HG03139 (cell line): ENCODE measurements around the gene LMTK2.
"Not testable (repeated sequence)": the region's sequence is repeated elsewhere in the genome, so short reads cannot be mapped to it uniquely, and the experiment has no call there.

Source experiments
- ATAC-seq: cut with Tn5 transposase; IDR thresholded peaks from one replicate; pipeline ENCODE4 v1.9.1; 2021; ENCODE audit not compliant: unreplicated experiment

LMTK2 gene

DNA sequence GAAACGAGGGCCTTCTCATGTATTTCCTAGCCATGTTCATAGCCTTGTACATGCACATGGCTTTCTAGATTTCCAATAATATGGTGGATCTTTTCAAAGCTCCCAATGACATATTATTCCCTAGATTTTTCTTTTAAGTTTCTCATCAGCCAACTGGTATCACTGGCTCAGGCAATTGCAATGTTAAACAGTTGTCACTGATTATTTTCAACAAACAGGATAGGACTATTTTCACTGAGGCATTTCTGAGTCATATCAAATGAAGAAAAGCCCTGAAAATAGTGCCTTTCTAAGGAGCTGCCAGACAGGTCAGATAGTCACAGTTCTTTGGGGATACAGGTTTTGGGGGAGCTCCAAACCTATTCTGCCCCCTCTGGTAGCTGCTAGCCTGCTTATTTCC, 4.5 kb upstream of the LMTK2 start:
- no peak for ATAC-seq

DNA sequence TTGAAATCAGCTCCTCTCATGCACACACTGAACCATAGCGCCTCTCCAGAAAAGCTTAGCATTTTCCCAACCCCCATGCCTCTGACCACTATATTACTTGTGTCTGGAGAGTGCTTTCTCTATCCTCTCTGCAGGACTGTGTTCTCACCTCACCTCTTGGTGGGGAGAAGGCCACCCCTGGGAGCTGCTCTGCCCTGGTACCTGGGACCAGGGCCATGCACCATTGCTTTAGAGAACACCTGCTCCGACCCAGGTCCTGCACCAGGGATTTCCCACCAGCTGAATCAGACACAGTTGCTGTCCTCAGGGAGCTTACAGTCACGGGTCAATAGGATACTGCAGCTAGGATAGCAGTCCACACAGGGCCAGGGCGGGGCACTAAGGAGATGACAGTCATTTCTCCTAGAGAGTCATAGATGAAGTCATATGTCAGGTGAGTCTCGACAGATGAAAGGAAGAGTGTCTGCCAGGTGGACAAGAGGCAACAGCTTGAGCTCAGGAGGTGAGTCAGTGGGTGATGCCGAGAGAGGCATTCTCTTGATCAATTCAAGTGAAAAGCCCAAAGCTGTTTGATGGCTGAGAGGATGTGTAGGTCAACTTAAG, 619 bp upstream of the LMTK2 start:
- no peak for ATAC-seq

DNA sequence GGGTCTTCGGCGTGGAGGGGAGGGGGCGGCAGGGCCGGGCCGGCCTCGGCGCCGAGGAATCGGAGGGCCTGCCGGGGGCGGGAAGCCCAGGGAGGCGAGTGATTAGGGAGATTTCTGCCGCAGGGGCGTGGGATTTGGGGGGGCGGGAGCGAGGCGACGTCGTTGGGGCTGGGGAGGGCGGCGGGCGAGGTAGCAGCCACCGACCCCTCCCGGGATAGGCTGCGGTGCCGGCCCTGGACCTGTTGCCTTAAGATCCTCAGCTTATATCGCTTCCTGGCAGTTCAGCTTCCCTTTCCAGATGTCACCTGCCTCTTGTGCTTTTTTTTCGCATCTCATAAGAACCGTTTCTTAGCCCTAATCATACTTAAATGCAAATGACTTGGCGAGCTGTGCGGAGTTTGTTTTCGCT, 655 bp downstream of the LMTK2 start:
- ATAC-seq: no peak

DNA sequence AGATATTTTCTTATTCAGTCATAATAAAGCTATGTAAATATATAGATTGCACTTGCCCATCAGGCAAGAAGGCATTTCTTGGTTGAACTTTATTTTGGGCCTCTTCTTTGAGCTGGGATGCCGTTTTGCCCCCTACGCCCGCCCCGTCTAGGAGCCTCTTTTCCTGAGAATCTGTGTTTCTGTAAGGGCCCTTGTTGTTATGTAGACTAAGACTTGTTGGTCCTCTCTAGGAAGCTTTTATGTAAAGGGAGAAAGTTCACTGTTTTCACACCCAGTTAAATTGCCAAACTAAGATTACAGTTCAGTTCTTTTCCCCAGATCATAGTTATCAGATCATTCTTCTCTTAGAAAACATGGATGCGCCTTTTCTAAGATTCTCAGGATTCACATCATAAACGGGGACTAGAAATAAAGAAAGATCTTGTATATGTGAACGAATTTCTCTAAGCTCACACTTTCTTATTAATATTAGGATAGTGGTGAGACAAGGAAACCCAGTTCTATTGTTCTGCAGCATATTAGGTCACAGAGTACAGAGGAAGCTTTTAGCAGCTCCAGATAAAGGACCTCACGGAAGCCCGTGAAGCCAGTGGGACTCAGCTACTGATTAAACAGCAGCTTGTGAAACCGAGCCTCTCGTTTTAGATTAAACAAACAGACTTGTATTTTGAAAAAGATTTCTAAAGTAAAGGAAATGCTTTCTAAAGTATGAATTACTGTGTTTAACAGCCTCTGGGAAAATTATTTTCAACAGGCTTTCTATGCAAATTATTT, 3.8 kb downstream of the LMTK2 start:
- no peak for ATAC-seq

DNA sequence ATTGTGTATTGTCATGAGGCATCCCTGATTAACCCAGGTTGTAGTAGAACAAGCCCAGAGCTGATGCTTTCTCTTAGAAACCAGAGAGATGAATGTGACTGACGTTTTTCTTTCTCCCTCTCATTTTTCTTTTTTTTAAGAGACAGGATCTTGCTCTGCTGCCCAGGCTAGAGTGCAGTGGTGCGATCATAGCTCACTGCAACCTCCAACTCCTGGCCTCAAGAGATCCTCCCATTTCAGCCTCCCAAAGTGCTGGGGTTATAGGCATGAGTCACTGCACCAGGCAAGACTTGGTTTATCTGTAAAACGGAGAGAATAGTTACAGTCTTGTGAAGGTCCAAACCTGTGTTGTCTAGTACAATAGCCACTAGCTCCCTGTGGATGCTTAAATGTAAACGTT, 5.4 kb downstream of the LMTK2 start:
- no peak for ATAC-seq

DNA sequence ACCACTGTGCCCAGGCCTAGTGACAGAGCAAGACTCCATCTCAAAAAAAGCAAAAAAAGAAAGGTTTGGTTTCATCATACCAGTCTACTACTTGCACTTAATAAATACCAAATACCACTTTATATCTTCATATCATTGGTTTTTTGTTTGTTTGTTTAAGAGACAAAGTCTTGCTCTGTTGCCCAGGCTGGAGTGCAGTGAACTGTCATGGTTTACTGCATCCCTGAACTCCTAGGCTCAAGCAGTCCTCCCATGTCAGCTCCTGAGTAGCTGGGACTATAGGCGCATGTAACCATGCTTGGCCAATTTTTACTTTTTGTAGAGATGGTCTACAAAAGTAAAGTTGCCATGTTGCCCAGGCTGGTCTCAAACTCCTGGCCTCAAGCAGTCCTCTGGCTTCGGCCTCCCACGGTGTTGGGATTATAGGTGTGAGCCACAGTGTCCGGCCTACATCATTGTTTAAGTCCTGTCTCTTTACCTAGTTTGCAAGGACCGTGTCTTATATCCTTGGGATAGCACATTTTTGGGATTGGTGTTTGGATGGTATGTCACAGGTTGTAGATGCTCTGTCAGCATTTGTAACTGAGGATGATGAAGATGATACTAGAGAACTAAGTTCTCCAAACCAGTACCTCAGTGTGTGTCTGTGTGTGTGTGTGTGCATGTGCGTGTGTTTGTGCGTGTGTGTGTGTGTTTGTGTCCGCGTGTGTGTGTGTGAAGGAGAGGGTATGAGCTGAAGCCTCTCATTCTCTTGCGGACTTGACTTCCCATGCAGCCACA, 9.3 kb downstream of the LMTK2 start:
- no peak for ATAC-seq

DNA sequence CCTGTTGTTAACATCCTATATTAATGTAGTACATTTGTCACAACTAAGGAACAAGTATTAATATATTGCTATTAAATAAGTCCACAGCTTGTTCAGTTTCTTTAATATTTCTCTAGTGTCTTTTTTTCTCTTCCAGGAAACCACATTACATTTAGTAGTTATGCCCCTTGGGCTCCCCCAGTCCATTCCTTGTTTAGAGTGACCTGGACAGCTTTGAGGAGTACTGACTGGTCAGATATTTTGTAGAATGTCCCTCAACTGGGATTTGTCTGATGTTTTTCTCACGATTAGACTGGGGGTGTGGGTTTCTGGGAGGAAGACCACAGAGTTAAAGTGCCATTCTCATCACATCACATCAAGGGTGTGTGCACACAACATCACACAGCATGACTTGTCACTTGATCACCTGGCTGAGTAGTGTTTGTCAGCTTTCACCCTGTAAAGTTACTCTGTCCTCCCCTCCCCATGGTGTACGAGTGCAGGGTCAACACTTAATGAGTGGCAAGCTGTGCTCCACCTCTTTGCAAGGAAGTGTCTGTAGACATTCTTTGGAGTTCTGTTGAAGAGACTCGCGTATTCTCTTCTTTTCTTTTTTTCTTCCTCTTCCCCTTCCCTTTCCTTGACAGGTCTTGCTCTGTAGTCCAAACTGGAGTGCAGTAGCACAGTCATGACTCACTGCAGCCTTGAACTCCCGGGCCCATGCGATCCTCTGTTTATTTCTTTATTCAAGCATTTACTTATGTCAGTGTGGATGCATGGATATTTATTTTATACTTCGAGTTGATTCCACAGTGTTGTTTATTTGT, 10.2 kb downstream of the LMTK2 start:
- no peak for ATAC-seq

DNA sequence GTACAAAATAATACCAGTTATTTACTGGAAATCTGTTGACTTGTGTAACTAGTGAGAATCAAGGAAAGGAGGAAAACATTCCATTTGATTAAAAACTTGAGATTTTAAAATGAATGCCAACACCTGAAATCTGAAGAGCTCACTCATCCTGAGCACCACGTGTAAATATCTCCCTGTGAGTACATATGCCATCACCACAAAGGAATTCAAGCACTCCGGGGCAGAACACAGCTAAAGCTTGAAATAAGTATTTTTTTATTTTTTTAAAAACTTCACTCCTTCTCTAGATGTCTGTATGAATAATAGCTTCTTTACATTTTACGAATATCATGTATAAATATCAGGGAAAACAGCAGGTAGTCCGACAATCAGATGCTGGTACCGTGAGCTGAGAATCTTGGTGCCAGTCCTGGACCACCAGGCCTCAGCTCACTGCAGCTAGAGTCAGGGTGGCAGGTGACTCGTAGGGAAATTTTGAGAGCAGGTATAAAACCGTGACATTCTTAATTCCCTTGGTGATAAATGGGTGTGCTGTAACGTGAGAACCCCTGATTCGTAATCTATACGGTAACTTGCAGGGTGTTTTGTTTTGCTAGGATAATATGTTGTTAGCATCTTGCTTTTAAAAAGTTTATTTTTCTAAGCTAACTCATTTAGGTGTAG, 12.7 kb downstream of the LMTK2 start:
- ATAC-seq: no peak

DNA sequence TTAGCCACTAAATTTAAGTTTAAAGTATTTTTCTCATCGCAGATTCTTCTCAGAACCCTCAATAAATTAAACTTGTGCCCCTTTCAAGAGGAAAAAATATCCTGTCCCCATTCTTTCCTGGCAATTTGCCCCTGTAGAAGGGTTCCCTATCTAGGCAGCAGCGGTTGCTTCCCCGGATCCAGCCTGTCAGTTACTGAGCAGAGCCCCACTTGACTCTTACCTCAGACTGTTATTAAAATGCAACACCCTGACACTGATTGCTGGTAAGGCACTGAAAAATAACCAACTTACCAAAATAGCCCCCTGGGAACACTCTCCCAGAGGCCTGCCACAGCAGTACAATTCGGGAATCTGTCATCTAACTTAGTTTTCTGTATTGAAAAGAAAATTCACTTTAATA, 13.9 kb downstream of the LMTK2 start:
- ATAC-seq: no peak

DNA sequence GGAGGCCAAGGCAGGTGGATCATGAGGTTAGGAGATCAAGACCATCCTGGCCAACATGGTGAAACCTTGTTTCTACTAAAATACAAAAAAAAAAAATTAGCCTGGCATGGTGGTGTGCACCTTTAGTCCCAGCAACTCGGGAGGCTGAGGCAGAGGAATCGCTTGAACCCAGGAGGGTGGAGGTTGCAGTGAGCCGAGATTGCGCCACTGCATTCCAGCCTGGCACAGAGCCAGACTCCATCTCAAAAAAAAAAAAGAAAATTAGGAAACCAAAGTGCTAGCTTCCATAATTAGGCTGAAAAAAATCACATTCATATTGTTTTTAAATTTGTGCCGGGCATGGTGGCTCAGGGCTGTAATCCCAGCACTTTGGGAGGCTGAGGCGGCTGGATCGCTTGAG, 14.7 kb downstream of the LMTK2 start:
- ATAC-seq: not testable (repeated sequence)

DNA sequence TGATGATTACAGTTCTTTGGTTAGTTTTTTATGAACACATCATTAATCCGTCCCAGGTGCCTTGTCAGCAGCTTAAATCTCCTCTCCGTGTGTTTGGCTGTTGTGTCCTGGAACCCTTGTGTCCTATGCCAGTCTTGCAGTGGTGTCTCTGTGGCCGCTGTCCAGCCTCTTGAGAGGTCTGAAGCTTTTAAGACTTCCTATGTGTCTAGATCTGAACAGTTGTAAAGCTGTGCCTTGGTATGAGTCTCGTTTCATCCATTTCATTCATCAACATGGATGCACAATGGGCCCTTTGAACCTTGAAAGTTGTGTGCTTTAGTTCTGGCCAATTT, 16.7 kb downstream of the LMTK2 start:
- ATAC-seq: no peak

DNA sequence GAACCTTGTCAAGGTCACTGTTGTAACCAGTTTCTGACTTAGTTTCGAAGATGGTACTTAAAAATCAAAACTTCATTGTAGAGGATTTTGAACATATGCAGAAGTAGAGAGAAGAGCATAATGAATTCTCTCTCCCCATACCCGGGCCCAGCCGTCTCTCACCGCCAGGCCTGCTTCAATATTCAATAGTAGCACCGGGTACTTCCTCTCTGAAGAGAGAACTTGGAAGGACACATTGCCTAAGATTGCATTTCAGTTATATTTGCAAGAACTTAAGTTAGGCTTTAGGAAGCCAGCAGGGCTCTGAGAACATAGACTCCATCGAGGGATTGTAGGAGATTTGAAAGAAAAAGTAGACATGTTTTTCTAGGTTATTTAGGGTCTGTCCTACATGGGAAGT, 19.1 kb downstream of the LMTK2 start:
- no peak for ATAC-seq

DNA sequence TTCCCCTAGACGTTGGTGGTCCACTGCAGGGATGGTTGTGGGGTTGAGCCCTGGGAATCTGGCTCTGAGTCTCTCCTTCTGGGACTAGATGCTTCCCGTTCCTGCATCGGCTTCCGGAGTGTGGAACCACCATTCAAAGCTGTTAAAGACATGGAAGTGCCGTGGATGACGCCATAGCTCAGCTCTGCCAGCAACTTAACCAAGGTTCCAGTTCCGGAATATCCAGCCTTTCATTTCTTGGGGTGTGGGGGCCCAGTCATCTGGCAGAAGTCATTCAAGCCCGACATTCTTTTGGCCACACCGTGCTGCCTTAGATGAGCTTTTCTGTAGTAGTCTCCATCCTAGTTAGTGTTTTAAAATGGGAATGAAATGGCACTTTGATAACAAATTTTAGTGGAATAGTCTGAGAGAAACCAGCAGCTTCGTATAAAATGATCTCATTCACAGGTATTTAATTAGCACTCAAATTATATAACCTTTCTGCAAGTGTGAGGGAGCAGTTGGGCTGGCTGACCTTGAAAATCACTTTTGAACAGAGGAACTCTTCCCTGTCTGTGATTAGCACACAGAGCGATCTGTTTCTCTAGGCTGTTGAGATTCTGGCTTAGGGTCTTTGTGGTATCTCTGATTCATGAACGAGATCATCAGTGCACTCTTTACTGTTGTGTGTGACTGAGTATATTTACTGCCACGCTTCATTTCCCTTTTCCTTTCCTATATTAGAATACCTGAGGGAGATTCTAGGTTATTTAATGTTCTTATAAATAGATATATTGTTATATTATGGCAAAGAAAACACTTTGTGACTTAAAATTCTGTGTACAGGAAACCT, 19.9 kb downstream of the LMTK2 start:
- ATAC-seq: no peak

DNA sequence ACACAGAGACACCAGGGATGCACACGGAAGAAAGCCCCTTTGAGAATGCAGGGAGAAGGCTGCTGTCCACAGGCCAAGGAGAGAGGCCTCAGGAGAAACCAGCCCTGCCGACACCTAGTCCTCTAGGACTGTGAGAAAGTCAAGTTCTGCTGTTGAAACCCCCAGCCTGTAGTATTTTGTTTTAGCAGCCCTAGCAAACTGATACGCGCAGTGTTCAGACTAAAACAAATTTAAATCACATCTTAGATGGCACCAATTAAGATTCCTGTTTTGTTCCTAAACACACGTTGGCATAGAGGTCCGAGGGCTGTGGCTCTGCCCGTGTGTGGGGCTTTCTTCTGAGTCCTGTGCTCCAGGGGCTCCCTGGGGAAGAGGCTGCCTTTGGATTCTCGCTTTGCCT, 21.7 kb downstream of the LMTK2 start:
- ATAC-seq: no peak

DNA sequence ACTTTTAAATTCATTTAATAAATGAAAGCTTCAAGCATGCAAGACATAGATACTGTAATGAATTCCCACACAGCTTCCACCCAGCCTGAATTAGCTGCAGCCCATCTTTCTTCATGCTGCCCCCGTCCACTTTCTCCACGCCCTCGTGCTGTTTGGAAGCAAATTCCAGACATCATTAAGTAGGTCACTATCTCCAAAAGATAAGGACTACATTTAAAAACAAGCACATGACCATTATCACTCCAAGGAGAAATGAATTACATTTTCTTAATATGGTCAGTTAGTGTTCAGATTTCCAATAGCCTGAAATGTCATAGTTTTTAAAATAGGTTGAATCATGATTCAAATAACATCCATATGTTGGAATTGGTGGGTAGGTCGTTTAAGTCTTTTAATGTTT, 24.3 kb downstream of the LMTK2 start:
- ATAC-seq: no peak

DNA sequence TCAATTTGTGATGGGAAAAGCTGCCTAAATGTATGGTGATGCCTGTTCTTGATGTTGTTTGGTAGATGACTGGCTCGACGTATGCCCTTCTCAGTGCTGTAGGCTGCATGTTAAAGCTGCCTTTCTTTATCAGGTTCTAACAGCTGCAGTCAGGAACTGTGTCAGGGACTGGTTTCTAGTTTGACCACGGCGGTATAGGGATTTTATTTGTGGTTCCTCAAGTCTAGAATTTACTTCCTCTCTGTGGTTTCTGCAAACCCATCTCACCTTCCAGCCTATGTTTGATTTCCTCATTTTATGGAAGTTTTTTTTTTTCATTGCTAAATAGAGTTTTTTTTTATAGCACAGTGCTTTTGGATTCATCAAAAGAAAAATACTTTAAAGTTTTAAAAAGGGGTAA, 26.5 kb downstream of the LMTK2 start:
- ATAC-seq: peak; percentile 64

DNA sequence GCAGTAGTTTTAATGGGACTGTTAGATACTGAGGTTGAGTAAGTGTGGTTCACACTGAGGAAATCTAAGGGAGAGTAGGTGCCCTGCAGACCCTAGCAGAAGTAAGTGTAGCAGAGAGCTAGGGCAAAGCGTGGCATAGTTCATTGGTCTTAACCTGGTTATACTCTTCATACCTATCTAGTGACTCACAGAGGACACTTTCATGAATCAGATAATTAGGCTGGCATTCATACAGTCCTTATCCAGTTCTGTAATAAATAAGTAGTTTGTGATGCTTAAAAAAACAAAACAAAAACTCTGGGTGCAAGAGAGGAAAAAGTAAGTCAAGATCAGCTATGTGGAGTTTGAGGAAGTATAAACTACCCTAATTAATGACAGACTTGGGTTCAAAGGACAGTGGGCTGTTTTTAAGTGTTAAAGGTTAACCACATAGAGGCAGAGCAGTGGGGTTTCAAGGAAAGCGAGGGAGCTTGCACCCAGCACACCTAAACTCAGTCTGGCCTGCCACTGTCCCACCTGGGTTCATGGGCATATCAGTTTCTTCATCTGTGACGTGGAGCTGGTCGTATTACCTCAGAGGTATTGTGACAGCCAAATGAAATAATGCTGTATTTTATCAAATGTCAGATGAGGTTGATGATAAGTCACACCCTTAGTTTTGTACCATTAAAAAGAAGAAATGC, 27.1 kb downstream of the LMTK2 start:
- ATAC-seq: peak; percentile 16

DNA sequence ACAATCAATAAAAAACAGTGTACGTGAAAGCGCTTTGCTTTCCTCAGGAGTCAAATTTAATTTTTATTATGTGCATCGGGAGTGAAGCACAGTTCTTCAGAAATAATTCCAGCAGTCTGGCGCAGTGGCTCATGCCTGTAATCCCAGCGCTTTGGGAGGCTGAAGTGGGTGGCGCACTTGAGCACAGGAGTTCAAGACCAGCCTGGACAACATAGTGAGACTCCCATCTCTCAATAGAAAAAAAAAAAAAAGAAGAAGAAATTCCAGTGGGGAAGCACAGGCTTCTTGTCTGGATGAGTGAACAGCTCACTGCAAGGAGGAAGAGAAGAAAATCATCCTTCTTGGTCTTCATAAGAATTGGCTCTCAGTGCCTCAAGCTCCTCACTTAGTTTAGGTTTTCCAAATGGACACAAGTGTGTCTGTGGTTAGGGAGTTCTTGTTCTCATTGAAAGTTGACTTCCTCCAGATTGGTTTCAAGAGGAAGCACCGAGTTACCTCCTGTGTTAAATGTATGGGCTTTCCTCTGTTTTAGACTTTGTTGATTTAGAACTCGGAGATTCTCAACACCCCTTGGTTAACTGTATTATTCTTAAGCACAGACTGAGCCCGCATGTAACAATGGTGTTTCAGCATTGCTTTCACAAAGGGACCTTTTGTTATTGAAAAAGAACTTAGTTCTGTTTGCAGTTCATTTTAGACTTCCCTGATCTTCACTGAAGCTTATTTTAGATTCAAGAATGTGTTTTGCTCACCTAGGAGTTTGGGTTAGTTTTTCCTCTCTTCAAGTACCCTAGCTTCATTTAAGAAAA, 28.0 kb downstream of the LMTK2 start:
- no peak for ATAC-seq

DNA sequence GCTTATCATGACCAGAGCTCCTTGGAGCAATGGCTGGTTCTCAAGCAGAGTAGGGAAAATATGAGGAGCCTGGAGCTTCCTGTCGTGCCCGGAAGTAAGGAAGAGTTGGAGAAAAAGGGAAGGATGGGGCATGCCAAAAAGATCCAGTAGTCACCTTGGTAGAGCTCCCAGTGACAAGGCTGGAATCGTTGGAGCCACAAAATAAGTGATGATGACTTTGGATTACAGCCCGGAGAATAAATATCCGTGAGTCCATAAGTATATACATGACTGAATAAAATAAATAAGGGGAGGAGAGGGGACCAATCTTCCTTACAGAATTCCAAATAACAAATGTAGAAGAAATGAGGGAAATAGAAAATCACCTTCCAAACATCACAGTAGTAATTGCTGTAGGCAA, 29.3 kb downstream of the LMTK2 start:
- no peak for ATAC-seq
